Mesendoderm (in vitro differentiated cells): ENCODE measurements around the gene ACTRT2.

Experiments used
- DNase-seq: peaks from one replicate; pipeline ENCODE4 v3.0.0; 2013
- H2AK5ac ChIP-seq: 2 replicates; pipeline ENCODE4 v1.6.1; 2013; ENCODE audit warnings: low read length, inconsistent platforms
- H2BK120ac ChIP-seq: 2 replicates; pipeline ENCODE4 v1.6.1; 2013; ENCODE audit warnings: low read depth, mild to moderate bottlenecking, low read length, moderate library complexity, mixed read lengths
- H2BK15ac ChIP-seq: replicated peaks from 2 replicates; pipeline ENCODE4 v1.6.1; 2013; ENCODE audit warnings: low read depth, mild to moderate bottlenecking, moderate library complexity
- H2BK5ac ChIP-seq: 2 replicates; pipeline ENCODE4 v1.6.1; 2013; ENCODE audit warnings: low read length, inconsistent platforms
- H3K18ac ChIP-seq: 2 replicates; pipeline ENCODE4 v1.6.1; 2013; ENCODE audit warnings: mild to moderate bottlenecking, low read length, mixed read lengths
- H3K23ac ChIP-seq: one replicate; pipeline ENCODE4 v1.6.1; 2013; ENCODE audit warnings: low read length
- H3K27ac ChIP-seq: 2 replicates; pipeline ENCODE4 v1.5.1; 2013; ENCODE audit warnings: low read depth, mild to moderate bottlenecking, inconsistent platforms, low read length, moderate library complexity
- H3K27me3 ChIP-seq: 2 replicates; pipeline ENCODE4 v1.6.1; 2013; ENCODE audit warnings: low read length, control low read depth, mild to moderate bottlenecking, inconsistent platforms; ENCODE audit not compliant: insufficient read depth, poor library complexity
- H3K36me3 ChIP-seq: 2 replicates; pipeline ENCODE4 v1.6.1; 2013; ENCODE audit warnings: low read length, inconsistent platforms; ENCODE audit not compliant: control insufficient read depth, insufficient read depth
- H3K4ac ChIP-seq: one replicate; pipeline ENCODE4 v1.6.1; 2013; ENCODE audit warnings: low read depth, mild to moderate bottlenecking, low read length, moderate library complexity
- H3K4me1 ChIP-seq: 2 replicates; pipeline ENCODE4 v1.6.1; 2013; ENCODE audit warnings: low read depth, low read length, inconsistent platforms; ENCODE audit not compliant: control insufficient read depth
- H3K4me2 ChIP-seq: 2 replicates; pipeline ENCODE4 v1.6.1; 2013; ENCODE audit warnings: low read length
- H3K4me3 ChIP-seq: 2 replicates; pipeline ENCODE4 v1.5.1; 2013; ENCODE audit warnings: mild to moderate bottlenecking, low read length
- H3K56ac ChIP-seq: one replicate; pipeline ENCODE4 v1.6.1; 2013; ENCODE audit warnings: low read length
- H3K79me1 ChIP-seq: 2 replicates; pipeline ENCODE4 v1.6.1; 2013; ENCODE audit warnings: low read length, inconsistent platforms
- H3K79me2 ChIP-seq: 2 replicates; pipeline ENCODE4 v1.6.1; 2013; ENCODE audit warnings: mild to moderate bottlenecking, low read length; ENCODE audit not compliant: control insufficient read depth, insufficient read depth
- H3K9ac ChIP-seq: 2 replicates; pipeline ENCODE4 v1.6.1; 2013; ENCODE audit warnings: low read length, inconsistent platforms
- H4K5ac ChIP-seq: one replicate; pipeline ENCODE4 v1.6.1; 2013; ENCODE audit warnings: low read length
- H4K8ac ChIP-seq: one replicate; pipeline ENCODE4 v1.6.1; 2013; ENCODE audit warnings: low read depth, mild to moderate bottlenecking, control low read depth, low read length, moderate library complexity
- WGBS: extraction: QIAGEN DNeasy Blood & Tissue Kit; methylation state at CpG from one replicate; pipeline ENCODE4 v1.1.7; 2013; ENCODE audit warnings: low lambda C conversion rate, missing lambda C conversion rate; ENCODE audit not compliant: insufficient coverage; ENCODE audit errors: extremely low coverage; 5-methylcytosine and 5-hydroxymethylcytosine counted together

The ACTRT2 gene

DNA sequence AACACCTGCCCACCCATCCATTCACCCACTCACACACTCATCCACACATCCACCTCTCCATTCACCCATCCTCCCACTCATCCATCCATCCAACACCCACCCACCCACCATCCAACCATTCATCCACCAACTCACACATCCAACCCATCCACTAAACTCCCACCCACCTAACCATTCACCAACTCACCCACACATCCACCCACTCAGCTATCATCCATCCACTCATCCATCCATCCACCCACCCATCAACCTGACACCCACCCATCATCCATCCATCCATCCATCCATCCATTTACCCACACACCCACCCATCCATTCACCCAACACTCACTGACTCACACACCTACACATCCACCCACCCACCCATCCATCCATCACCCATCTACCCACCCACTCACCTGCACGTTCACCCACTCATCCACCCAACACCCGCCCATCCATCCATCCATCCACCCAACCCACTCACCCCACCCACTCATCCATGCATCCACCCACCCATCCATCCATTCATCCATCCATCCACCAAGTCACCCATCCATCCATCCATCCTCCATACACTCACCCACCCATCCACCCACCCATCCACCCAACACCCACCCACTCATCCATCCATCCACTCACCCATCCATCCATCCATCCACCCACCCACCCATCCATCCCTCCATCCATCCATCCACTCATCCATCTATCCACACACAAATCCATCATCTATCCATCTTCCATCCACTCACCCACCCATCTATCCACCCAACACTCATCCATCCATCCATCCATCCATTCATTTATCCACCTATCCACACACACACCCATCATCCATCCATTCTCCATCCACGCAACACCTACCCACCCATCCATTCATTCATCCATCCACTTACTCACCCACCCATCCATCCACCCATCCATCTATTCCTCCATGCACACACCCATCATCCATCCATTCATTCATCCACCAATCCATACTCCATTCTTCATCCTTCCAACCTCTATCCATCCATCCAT lies 30.3 kb downstream of the ACTRT2 start:
- Histone ChIP-seq H4K8ac (no peak overlapping the region), H2AK5ac (no peak overlapping the region), H3K27me3 (no peaks in the 10 kb centered on the region), H2BK15ac (no peak overlapping the region), H3K4me1 (no peaks in the 10 kb centered on the region), H3K56ac (no peak overlapping the region), H3K27ac (no peak overlapping the region), H3K18ac (no peak overlapping the region), H3K9ac (no peak overlapping the region), H3K23ac (no peak overlapping the region), H3K79me2 (no peaks in the 10 kb centered on the region), H3K4me3 (no peak overlapping the region), H2BK5ac (no peak overlapping the region), H4K5ac (no peak overlapping the region), H3K79me1 (no peaks in the 10 kb centered on the region), H3K4ac (no peak overlapping the region), H3K36me3 (no peaks in the 10 kb centered on the region), H2BK120ac (no peak overlapping the region), H3K4me2 (no peak overlapping the region)
- no peak for DNase-seq
- 100% methylated on average over 2 of the region's 3 CpGs for WGBS

GRCh38 chr1:3052501-3052900 lies 31.2 kb downstream of the ACTRT2 start:
- no peaks in the 10 kb centered on the region for H3K4me1 ChIP-seq
- H3K56ac ChIP-seq: no peak overlapping the region
- H3K4ac ChIP-seq: no peak overlapping the region
- H3K18ac ChIP-seq: no peak overlapping the region
- H2BK120ac ChIP-seq: no peak overlapping the region
- no peaks in the 10 kb centered on the region for H3K79me1 ChIP-seq
- DNase-seq: no peak
- H3K79me2 ChIP-seq: no peaks in the 10 kb centered on the region
- no peak overlapping the region for H2BK15ac ChIP-seq
- no peak overlapping the region for H3K4me2 ChIP-seq
- H3K9ac ChIP-seq: no peak overlapping the region
- no peak overlapping the region for H3K23ac ChIP-seq
- no peak overlapping the region for H3K27ac ChIP-seq
- H2AK5ac ChIP-seq: no peak overlapping the region
- no peak overlapping the region for H2BK5ac ChIP-seq
- no peak overlapping the region for H4K8ac ChIP-seq
- no CpG with 5 or more reads among the region's 5 CpGs for WGBS
- no peak overlapping the region for H4K5ac ChIP-seq
- H3K27me3 ChIP-seq: no peaks in the 10 kb centered on the region
- no peaks in the 10 kb centered on the region for H3K36me3 ChIP-seq
- no peak overlapping the region for H3K4me3 ChIP-seq

DNA sequence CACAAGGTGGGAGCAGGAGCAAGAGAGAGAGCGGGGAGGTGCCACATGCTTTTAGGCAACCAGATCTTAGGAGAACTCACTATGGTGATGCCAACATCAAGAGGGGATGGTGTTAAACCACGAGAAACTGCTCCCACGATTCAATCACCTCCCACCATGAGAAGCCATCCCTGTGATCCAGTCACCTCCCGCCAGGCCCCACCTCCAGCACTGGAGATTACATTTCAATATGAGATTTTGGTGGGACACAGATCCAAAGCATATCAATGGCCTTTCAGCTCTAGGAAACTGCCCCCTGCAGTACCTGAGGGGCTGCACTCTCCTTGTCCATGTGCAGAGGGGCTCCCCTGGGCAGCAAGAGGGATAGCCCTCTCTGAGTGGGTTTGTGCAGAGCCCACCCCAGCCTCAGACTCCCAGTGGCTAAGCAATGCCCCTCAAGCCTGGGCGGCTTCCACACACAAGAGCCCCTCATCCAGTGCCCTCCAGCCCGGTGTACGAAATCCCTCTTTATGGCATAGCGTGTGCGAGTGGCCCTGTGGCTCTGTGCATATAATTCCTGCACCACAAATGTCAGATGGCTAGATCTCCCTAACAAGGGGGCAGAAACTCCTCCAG lies 32.2 kb downstream of the ACTRT2 start:
- DNase-seq: no peak
- H3K79me1 ChIP-seq: no peaks in the 10 kb centered on the region
- WGBS: no CpG with 5 or more reads among the region's 9 CpGs

GRCh38 chr1:3053986-3054385 lies 32.7 kb downstream of the ACTRT2 start:
- Histone ChIP-seq H3K27me3 (no peaks in the 10 kb centered on the region), H3K56ac (no peak overlapping the region), H3K4me3 (no peak overlapping the region), H3K79me1 (no peaks in the 10 kb centered on the region), H2BK15ac (no peak overlapping the region), H2AK5ac (no peak overlapping the region), H3K79me2 (no peaks in the 10 kb centered on the region), H2BK5ac (no peak overlapping the region), H4K5ac (no peak overlapping the region), H3K23ac (no peak overlapping the region), H3K4me1 (no peaks in the 10 kb centered on the region), H3K4me2 (no peak overlapping the region), H3K36me3 (no peaks in the 10 kb centered on the region), H2BK120ac (no peak overlapping the region), H3K9ac (no peak overlapping the region), H4K8ac (no peak overlapping the region), H3K18ac (no peak overlapping the region), H3K27ac (no peak overlapping the region), H3K4ac (no peak overlapping the region)
- no CpG with 5 or more reads among the region's 6 CpGs for WGBS
- no peak for DNase-seq

More for the DNA sequence above, 32.2 kb downstream of the ACTRT2 start:
- H2AK5ac ChIP-seq: no peak overlapping the region
- H3K18ac ChIP-seq: no peak overlapping the region
- H3K79me2 ChIP-seq: no peaks in the 10 kb centered on the region
- no peak overlapping the region for H3K56ac ChIP-seq
- no peak overlapping the region for H3K4ac ChIP-seq
- H3K4me1 ChIP-seq: no peaks in the 10 kb centered on the region
- no peaks in the 10 kb centered on the region for H3K27me3 ChIP-seq
- H2BK15ac ChIP-seq: no peak overlapping the region
- no peak overlapping the region for H2BK120ac ChIP-seq
- H2BK5ac ChIP-seq: no peak overlapping the region
- no peak overlapping the region for H3K4me3 ChIP-seq
- no peaks in the 10 kb centered on the region for H3K36me3 ChIP-seq
- no peak overlapping the region for H3K23ac ChIP-seq
- H3K4me2 ChIP-seq: no peak overlapping the region
- no peak overlapping the region for H4K8ac ChIP-seq
- no peak overlapping the region for H3K27ac ChIP-seq
- no peak overlapping the region for H3K9ac ChIP-seq
- H4K5ac ChIP-seq: no peak overlapping the region

- H3K9ac ChIP-seq: no peak overlapping the region
- H2BK120ac ChIP-seq: no peak overlapping the region
- no peak overlapping the region for H2BK5ac ChIP-seq
- H3K4me2 ChIP-seq: no peak overlapping the region
- no peak overlapping the region for H2AK5ac ChIP-seq
- no peak overlapping the region for H4K8ac ChIP-seq
- H3K4me1 ChIP-seq: no peaks in the 10 kb centered on the region
- no peaks in the 10 kb centered on the region for H3K36me3 ChIP-seq
- H3K79me1 ChIP-seq: no peaks in the 10 kb centered on the region
- no peak overlapping the region for H3K4ac ChIP-seq
- H3K56ac ChIP-seq: no peak overlapping the region
- no peak overlapping the region for H2BK15ac ChIP-seq
- no peak overlapping the region for H3K4me3 ChIP-seq
- H3K79me2 ChIP-seq: no peaks in the 10 kb centered on the region
- DNase-seq: no peak
- H3K27ac ChIP-seq: no peak overlapping the region
- no CpG with 5 or more reads among the region's 12 CpGs for WGBS
- no peak overlapping the region for H4K5ac ChIP-seq
- no peak overlapping the region for H3K18ac ChIP-seq
- no peaks in the 10 kb centered on the region for H3K27me3 ChIP-seq
- H3K23ac ChIP-seq: no peak overlapping the region
These were observed 33.2 kb downstream of the ACTRT2 start for GRCh38 chr1:3054474-3054873.
